Measurements from ENCODE around the gene KHDRBS2.

- TF ChIP-seq CTCF (IDR thresholded peaks at IDR 0.05) (no peak), POLR2A (IDR thresholded peaks at IDR 0.05) (no peak)
Observed at GRCh38 chr6:61640463-61640862, 645.6 kb downstream of the KHDRBS2 start.
